Sciatic nerve (tissue), 2 donors: ENCODE measurements around the gene LCNL1. TPM values are rescaled to one million over a fixed set of nuclear protein-coding genes. Genes with fewer than 3 reads are reported as not detected.
A peak's percentile ranks its signal among the peaks of the same experiment; 100 is the strongest.

Experiments used
- ATAC-seq: fragments of 200-7000 bp; cut with Tn5 transposase; one replicate; pipeline ENCODE4 v1.9.1; 2020; ENCODE audit warnings: mild to moderate bottlenecking, moderate library complexity
- DNase-seq: peaks from one replicate; pipeline ENCODE4 v3.0.0-alpha.2; 2020; ENCODE audit warnings: low spot score
- intact Hi-C: fragments of 100-400 bp; cut with DNase I; formaldehyde crosslinking; loops from one replicate; pipeline ENCODE4 v1.14.2; 2022
- total RNA-seq: library from RNA; stranded (reverse); fragmentation: NEBNext Ultra II Directional; extraction: Animal tissue kit (Norgen Biotek cat#: 25700); gene quantifications from one replicate; pipeline ENCODE4 v1.2.1, GENCODE V29; 2021
- donor health status: DM: no; HTN: no; CAD: no.
- donor health status: DM: no; HTN: no; CAD: no.

LCNL1 gene
- total RNA-seq, 1 donor from 2014 or later, result 4.1 TPM

DNA sequence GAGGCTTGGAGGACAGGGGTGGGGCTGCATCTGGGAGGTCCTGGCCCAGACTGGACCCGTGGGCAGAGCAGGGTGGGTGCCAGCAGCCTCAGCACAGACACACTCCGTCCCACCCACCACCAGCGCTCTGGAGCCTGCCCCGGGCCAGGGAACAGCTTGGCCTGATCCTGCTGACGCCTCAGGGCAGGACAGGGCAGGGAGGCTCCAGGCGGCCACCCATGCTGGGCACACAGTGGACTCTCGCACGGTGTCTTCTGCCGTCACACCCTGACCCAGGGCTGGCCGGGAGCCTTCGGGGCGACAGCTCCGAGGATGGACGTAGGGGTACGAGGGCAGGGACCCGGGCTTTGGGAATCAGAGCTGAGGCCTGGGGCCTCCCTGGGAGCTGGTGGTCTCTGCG lies 13.6 kb upstream of the LCNL1 start:
- no peak for DNase-seq
- ATAC-seq, result peak; percentile 35
- intact Hi-C loops, result no loop called here

DNA sequence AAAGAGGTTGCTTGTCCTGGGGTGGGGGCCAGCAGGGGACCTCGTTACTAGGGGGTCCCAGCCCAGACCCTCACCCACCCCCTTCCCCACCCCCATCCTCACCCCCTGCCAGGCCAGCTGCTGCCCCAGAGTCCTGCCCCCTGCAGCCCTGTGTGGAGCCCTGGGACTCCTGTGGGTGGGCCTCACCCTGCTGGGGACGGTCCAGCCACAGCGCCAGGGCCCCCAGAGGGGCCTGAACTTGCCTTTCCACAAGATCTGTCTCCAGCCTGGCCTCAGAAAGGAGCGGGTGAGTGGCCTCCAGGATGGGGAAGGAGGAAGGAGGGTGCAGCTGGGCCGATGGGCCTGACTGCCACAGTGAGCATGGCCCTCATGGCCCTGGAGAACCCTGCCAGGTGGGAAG lies 13.0 kb upstream of the LCNL1 start:
- no peak for ATAC-seq
- intact Hi-C loops, result no loop called here
- no peak for DNase-seq

DNA sequence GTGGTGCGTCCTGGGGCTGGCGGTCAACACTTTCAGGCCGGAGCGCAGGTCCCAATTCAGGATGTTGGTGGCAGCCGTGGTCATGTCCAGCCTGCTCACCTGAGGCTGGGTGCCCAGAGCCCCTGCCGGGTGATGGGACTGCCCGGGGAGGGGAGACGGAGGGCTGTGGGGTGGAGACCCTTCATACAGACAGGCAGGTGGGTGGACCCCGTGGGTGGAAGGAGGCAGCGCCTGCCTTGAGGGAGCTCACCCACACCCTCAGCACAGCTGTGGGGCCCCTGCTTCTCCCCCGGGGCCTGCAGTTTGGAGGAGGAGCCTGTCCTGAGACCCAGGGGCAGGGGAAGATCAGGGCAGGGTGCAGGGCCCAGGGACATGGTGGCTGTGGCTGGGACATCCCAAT lies 12.4 kb upstream of the LCNL1 start:
- ATAC-seq (no peak), DNase-seq (no peak)
- intact Hi-C loops, result no loop called here

DNA sequence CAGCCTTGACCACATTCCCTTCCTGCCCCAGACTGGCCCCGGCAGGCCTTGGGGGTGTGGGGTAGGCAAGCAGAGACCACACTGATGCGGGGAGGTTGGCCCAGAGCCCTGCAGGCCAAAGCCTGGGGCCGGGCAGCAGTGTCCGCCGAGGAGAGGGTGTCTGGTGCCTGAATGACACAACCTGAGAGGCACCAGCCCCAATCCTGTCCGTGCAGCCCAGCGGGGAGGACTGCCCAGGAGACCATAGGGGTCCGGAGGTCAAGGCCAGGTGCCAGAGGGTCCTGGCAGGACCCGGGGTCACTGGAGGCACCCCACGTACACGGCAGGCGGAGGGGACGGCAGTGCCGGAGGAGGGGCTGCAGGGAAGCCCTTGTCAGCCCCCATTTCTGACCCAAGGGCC lies 11.0 kb upstream of the LCNL1 start:
- ATAC-seq, result no peak
- intact Hi-C loops, result no loop called here
- no peak for DNase-seq

DNA sequence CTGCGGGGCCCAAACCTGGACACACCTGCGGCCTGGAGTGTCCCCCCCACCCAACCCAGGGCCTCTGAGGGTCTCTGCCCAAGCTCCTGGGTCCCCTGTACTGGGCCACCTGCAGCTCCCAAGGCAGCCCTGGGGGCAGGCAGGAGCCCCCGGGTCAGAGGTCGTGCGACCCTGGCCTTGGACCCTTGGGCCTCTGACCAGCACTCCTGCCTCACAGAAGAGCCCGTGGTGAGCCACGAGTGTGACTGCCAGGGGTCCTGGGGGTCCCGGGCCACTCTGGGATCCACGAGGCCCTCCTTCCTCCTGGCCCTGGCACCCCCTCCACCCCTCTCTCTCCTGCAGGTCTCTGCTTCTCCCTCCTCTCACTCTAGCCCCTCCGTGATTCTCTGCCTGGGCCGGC lies 10.5 kb upstream of the LCNL1 start:
- no peak for DNase-seq
- no peak for ATAC-seq
- intact Hi-C loops, result no loop called here

DNA sequence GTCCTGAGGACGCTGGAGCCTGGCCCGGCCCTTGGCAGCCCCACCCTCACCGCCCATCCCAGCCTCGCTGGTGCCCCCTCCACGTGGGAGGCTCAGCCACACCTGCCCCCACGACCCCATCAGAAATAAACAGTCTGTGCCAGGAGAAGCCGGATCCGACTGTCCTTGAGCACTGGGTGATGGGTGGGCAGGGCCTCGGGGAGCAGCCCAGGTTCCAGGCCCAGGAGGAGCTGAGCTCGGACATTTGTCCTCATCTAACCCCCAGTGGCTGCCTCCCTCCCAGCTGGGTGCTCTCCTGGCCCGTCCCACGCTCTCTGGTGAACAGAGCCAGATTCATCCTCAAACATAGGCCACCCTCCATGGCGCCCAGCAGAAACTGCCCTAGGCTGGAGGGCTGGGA lies 10.1 kb upstream of the LCNL1 start:
- no peak for ATAC-seq
- intact Hi-C loops, result no loop called here
- DNase-seq, result no peak

DNA sequence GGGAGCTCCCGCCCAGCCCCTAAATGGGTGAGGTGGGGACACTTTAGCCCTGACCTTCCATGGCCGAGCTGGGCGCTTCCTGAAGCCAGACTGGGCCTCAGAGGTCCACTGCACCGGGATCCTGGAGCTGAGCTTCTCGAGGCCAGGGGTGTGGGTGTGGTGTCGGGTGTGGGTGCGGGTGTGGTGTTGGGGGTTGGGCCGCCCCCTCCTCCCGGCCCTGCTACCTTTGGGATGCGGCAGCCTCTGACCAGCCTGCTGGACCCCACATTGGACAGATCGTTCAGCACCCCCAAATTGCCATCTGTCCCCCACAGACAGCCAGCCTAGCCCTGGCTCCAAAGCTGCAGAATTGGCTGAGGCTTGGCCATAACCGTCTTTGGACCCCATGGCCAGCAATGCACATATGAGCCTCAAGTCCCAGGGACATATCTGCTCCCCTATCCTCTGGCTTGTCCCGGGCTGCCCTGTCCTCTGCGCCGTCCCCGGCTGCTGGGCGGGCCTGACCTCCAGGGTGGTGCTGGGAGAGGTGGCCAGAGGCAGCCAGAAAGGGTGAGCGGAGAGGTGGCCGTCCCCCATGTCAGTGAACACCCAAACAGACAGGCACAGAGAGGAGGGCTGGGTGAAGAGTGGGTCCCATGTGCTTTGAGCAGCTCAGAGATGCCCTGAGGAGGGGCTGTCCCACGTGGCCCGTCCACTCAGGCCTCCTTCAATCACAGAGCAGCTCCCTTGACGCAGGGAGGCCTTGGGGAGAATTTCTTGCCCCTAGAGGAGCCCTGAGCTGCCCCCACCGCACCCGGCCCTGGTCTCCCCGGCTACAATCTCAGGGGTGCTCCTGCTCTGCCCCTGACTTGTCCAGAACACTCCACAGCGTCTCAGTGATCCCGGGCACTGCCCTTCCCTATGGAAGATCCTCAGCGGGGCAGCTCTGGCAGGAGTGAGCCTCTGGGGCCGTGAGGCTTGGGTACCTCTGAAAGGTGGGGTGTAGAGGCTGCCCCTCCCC lies 8.9 kb upstream of the LCNL1 start:
- intact Hi-C loops, result no loop called here
- DNase-seq (no peak), ATAC-seq (no peak)

DNA sequence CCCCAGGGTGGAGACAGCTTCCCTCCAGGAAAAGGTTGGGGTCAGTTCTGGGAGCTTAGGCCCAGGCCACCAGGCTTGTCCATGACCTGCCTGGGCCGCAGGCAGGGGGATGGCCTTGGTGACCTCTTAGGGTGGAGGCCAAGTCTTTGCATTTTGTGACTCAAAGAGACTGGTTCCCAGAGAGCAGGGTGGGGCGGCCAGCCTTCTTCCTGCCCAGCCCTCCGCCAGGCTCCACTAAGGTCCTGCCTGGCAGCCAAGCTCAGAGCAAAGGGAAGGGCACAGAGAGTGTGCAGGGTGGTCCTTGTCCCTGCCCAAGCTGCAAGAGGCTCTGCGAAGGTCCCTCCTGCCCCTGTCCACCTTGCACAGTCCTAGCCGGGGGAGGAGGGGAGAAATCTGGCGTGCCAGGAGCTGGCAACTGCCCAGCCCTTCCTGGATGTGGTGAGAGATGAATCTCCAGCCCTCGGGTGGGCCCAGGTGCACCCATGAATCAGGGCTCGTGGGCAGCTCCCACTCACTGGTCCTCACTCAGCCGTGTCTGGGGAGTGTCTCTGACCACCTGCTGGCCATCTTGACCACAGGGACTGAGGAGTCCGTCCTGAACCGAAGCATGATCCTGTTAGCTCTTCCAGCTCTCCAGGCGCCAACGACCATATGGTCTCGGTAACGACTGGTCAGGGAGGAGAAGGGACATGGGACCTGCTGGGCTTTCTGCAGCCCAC lies 7.8 kb upstream of the LCNL1 start:
- ATAC-seq, result no peak
- intact Hi-C loops, result no loop called here
- no peak for DNase-seq

DNA sequence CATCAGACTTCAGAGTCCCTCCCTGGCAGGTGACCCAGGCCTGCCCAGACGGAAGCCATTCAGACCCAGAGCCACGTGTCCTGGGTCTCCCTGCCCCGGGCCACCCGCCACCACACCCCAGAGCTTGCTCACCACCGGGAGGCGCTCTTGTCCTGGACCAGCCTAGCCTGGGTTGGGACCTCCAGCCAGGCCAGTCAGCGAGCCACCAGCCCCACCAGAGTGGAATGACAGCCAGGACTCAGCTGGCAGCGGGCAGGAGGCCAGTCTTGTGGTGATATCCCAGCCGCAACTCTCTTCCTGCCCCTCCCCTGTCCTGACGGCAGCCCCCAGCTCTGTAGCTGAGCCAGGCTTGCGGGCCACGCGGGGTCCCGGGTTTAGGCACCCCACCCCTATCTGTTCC lies 7.1 kb upstream of the LCNL1 start:
- ATAC-seq, result no peak
- intact Hi-C loops, result no loop called here

DNA sequence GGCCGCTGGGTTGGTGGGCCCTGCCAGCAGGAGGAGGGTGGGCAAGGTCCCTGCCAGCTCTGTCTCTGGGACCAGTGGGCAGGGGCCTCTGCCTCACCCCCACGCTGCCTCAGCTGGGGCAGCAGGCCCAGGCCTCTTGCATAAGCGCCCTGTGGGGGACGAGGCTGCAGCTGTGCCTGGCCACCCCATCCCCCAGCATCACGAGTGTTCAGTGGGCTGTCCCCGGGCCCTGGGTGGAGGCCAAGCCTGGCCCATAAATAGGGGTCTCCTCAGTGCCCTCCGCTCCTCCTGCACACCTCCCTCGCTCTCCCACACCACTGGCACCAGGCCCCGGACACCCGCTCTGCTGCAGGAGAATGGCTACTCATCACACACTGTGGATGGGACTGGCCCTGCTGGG lies 5.6 kb upstream of the LCNL1 start, which contains the start of gene PTGDS:
Gene PTGDS, plus strand, starts transcription at position 282 of the 400 bp plus-strand sequence. Its CDS starts 75 bp downstream, at position 357.
- peak; percentile 74 for ATAC-seq
- peak; percentile 86 for DNase-seq
- intact Hi-C loops, result no loop called here

More for the DNA sequence above, 7.1 kb upstream of the LCNL1 start:
- DNase-seq, result no peak

DNA sequence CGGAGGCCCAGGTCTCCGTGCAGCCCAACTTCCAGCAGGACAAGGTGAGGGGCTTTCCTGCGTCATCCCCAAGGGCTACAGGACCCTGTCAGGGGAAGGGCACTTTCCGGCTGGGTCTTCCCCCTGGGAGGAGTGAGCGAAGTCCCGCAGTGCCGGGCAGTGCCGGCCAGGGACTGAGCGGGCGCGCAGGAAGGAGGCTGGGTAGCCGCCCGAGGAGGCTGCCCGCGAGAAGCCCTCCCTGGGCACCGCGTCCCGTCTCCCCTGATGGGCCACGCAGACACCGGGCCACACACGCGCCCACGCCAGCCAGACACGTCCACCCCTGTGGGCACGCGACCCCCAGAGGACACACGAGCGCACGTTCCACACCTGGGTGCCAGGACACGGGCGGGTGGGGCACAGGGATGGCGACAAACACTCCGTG lies 5.1 kb upstream of the LCNL1 start:
- DNase-seq, result no peak
- no peak for ATAC-seq
- intact Hi-C loops, result no loop called here

DNA sequence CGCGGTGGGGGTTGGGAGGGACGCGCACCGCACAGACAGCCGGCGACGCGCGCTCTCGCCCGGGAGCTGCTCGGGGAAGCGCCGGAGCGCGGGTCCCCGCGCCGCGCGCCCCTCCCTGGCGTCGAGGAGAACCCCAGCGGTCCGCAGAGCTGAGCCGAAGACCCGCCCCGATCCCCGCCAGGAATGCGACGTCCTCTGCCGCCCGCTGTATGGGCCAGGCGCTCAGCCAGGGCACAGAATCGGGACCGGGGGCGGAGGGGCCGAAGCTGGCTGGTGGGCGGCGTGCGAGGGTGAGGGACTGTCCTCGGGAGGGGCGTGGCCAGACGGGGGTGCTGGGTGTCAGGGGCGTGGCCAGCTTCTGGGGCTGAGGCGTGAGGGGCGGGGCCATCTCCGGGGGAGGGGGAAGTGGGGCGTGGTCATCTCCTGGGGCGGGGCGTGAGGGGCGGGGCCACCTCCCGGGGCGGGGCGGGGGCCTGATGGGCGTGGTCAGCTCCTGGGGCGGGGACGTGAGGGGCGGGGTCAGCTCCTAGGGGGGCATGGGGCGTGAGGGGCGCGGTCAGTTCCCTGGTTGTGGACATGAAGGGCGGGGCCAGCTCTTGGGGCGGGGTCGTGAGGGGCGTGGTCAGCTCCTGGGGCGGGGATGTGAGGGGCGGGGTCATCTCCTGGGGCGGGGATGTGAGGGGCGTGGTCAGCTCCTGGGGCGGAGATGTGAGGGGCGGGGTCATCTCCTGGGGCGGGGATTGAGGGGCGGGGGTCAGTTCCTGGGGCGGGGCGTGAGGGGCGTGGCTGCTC lies 4.5 kb upstream of the LCNL1 start:
- intact Hi-C loops, result no loop called here
- ATAC-seq (peak; percentile 49), DNase-seq (peak; percentile 93)

DNA sequence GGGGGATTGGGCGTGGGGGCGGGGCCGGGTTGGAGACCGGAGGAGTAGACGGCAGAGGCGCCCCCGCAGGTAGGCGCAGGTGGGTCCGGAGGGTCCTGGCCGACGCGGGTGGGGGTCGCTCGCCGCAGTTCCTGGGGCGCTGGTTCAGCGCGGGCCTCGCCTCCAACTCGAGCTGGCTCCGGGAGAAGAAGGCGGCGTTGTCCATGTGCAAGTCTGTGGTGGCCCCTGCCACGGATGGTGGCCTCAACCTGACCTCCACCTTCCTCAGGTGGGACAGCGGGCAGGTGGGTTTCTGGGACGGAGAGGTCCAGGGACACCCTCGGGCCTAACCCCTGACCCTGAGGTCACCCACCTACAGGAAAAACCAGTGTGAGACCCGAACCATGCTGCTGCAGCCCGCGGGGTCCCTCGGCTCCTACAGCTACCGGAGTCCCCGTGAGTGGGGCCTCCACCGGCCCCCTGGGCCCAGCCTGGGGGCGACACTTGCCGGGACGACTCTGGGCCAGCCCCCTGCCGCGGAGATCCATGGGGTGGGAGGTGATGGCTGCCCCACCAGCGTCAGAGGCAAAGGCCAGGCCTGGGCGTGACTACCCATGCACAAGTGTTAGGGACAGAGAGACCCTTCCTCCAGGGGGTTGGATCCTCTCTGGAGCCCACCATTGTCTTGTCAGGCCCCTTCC lies 3.8 kb upstream of the LCNL1 start:
- no peak for ATAC-seq
- peak; percentile 87 for DNase-seq
- intact Hi-C loops, result no loop called here

DNA sequence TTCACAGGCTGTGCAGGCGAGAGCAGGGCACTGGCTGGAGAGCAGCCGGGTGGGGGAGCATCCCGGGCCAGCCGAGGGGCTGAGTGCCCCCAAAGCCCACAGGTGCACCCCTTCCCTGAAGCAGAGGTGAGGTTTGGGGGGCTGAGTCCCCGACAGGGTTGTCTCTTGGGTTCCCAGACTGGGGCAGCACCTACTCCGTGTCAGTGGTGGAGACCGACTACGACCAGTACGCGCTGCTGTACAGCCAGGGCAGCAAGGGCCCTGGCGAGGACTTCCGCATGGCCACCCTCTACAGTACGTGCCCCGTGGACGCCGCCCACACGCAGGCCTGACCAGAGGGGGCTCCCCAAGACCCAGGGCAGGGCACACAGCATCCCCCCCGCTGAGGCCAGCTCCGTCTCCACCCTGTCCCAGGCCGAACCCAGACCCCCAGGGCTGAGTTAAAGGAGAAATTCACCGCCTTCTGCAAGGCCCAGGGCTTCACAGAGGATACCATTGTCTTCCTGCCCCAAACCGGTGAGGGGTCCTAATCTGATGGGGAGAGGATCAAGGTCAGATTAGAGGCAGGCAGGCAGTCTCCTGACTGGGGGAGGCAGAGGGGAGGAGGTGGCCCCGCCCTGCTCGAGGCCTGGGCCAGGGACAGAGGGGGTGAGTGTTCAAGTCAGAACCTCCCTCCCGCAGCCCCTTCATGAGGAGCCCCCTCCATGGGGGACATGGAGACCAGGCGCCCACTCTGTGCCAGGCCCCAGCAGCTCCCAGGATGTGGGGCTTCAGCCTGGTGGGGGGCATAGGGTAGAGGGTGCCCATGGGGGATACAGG lies 2.8 kb upstream of the LCNL1 start:
- no peak for DNase-seq
- intact Hi-C loops, result no loop called here
- no peak for ATAC-seq

DNA sequence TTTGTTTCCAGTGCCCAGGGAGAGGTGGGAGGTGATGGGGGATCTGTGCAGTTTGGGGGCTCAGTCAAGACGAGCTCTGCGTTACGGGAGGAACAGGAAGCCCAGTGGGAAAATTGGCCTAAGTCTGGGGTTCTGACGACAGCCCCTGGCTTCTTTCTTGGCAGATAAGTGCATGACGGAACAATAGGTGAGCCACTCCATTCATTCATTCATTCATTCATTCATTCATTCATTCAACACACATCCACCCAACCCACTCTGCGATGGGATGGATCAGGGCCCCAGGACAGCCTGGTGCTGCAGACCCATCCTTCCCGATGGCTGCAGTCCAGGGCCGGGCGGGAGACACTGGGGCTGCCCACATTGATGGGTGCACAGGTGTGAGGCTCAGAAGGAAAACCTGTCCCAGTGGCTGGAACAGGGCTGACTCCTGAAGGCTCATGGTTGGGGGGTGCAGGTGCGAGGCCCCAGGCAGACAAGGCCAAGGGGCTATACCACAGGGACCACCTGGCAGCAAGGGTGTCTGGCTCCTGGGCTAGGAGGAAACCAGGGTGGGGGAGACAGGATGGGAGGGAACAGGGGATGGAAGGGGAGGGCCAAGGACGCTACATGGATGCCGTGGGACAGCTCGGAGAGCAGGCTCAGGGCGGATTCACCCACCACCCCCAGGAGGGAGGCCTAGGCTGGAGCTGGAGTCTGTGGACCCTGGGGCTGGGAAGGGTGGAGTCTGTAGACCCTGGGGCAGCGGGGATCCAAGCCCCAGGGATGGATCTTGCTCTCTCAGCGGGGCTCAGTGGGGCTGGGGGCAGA lies 1.9 kb upstream of the LCNL1 start:
- DNase-seq, result no peak
- intact Hi-C loops, result no loop called here
- ATAC-seq, result no peak

DNA sequence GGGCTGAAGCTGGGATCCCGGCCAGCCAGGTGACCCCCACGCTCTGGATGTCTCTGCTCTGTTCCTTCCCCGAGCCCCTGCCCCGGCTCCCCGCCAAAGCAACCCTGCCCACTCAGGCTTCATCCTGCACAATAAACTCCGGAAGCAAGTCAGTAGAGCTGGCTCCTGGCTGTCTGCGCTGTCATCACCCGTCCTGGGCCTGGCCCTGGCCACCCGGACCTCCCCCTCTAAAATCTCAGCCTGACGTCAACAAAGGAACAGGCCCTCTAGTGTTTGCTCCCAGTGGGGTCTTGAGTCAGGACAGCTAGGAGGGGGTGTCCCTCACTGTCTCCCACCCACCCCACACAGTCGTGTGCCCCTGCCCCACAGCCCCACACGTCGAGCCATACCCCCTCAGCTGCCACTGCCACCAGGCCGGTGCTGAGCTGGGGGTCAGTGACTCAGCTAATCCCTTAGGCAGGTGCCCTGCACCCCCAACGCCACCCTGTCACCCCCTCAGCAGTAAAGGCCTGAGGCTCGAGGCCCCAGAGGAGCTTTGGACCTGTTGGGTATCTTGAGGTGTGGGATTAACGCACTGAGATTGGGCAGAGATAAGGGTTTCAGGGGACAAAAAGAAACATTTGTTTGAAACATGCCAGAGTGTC lies 1.1 kb upstream of the LCNL1 start:
- ATAC-seq (peak; percentile 2), DNase-seq (no peak)
- intact Hi-C loops, result no loop called here

DNA sequence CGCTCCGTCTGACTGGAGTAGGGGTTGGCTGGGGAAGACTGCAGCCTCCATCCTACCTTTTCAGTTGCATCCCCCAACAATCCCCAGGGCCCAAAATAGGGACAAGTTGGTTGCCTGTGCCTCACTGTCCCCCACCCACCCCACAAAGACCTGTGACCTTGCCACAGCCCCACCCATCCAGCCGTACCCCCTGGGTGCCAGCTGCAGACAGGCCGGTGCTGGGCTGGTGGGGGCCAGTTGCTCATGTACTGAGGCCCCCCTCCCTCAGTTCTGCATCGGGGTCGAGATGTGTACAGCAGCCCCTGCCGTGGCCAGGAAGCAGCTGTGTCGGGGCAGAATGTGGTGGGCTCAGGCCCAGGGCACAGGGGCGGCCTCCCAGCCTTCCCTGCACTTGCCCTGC lies 374 bp downstream of the LCNL1 start:
- DNase-seq, result no peak
- no peak for ATAC-seq
- intact Hi-C loops, result no loop called here
